WI38 (cell line): ENCODE results near the gene REPS2.
A peak's percentile ranks its signal among the peaks of the same experiment; 100 is the strongest.

ENCODE experiments used
- H3K4me3 ChIP-seq: 2 replicates; pipeline ENCODE4 v1.5.1; 2011; ENCODE audit warnings: low read depth, mild to moderate bottlenecking, control low read depth, low read length
- TF ChIP-seq, protein P1 (sequence below): IDR thresholded peaks from 2 replicates; pipeline ENCODE4 v1.5.1; 2012; ENCODE audit warnings: low read depth, mild to moderate bottlenecking, control low read depth, low read length

Gene REPS2

DNA sequence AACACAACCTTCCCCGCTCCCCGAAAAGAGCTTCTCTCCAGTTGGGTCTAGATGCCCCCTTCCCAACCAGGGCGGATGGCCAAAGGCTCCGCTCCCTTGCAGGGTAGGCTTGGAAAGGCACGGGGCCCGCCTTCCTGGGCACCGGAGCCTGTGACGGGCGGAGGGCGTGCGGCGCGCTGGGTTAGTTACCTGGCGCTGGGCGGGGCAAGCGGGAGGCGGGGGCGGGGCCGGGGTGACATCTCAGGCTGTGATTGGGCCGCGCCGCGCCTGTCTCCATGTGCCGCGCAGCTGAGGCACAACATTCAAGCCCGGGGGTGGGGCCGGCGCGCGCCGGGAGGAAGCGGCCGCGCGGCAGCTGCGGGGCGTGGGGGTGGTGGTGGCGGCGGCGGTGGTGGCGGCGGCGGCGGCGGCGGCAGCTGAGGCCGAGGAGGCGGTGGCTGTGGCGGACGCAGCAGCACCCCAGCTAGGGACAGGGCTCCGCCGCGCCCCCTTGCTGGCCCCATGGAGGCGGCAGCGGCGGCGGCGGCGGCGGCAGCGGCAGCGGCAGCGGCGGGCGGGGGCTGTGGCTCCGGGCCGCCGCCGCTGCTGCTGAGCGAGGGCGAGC is at the start of gene REPS2:
REPS2 (plus strand) TSS at position 298 of the 604 bp plus-strand sequence; CDS start at position 502, 204 bp downstream.
- H3K4me3 ChIP-seq: peak within 1 kb of the TSS; percentile 46

DNA sequence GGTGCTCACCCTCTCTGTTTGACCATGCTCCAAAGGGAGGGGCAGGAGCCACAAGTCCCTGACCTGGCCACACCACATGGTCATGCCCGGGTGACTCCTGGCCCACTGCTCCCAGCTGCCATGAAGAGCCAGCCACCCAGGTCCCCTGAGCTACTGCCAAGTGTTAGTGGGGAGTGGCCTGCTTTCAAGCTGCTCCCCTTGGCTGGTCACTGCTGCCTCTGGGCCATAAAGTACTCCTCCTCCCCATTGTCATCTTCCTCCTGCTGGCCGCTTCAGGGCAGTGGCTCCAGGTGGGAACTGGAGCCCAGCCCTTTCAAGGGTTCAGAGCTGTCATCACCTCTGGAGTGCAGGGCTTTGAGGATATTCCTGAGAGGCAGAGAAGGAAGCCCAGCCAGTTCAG is 49.0 kb upstream of the REPS2 start:
- no peak overlapping the region for H3K4me3 ChIP-seq
- TF ChIP-seq, protein P1, sequence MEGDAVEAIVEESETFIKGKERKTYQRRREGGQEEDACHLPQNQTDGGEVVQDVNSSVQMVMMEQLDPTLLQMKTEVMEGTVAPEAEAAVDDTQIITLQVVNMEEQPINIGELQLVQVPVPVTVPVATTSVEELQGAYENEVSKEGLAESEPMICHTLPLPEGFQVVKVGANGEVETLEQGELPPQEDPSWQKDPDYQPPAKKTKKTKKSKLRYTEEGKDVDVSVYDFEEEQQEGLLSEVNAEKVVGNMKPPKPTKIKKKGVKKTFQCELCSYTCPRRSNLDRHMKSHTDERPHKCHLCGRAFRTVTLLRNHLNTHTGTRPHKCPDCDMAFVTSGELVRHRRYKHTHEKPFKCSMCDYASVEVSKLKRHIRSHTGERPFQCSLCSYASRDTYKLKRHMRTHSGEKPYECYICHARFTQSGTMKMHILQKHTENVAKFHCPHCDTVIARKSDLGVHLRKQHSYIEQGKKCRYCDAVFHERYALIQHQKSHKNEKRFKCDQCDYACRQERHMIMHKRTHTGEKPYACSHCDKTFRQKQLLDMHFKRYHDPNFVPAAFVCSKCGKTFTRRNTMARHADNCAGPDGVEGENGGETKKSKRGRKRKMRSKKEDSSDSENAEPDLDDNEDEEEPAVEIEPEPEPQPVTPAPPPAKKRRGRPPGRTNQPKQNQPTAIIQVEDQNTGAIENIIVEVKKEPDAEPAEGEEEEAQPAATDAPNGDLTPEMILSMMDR: no peak

More for the DNA sequence above, at the start of gene REPS2:
- TF ChIP-seq, protein P1: no peak

DNA sequence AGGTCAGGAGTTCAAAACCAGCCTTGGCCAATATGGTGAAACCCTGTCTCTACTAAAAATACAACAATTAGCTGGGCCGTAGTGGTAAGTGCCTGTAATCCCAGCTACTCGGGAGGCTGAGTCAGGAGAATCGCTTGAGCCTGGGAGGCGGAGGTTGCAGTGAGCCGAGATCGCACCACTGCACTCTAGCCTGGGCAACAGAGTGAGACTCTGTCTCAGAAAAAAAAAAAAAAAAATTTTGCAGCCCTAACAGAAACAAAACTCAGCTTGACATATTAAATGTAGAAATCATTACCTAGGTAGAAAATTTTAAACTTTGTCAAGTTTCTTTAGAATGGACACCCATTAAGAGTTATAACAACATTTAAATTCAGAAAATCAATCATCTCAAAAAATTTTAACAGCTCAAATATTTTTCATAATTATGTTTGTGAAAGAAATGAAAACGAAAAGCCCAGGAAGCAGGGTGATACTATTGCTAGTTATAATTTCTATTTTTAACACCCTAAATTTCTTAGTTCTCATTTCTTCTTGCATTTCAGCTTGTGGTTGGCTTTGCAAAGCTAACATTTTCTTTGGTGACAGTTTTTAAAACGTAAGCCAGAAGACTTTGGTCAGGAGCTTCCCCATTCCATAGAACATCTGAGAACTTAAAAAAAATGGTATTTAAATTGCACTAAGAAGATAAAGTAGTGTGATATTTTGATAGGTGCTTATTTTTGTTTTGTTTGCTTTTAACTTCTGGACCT is 43.0 kb upstream of the REPS2 start:
- no peak overlapping the region for H3K4me3 ChIP-seq
- TF ChIP-seq, protein P1: no peak

DNA sequence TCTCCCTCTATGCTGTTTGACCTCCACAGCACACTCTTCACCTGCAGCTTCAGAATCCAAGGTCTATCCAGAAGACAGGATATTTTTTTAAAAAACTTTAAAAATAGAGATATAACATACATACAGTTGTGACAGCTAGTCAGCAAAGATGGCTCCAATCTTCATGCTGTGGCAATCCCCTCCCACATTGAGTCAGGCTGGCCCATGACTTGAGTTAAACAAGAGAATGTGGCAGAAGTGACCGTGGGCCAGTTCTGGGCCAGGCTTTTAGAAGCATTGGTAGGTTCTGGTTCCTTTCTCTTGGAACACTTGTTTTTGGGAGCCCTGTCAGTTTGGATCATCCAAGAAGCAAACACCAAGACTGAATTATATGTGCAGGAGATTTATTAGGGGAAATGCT is 36.1 kb upstream of the REPS2 start:
- no peak overlapping the region for H3K4me3 ChIP-seq
- TF ChIP-seq, protein P1: no peak

DNA sequence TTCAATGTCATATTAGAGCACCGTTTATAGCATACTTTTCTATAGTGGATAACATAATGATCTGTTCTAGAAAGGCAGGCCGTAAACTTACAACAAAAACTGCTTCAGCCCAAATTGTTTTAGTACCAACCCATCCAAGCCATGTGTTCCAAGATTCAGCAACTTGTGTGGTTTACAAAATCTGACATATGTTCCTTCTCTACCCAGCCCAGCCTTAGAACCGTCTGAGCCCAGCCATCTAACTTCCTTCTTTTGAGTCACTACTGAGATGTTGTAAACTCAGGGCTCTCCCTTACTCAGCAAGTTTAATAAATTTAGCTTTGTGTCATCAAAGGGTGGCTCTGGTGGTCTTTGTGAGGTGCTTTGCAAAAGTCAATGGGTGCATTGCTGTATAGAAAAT is 32.4 kb upstream of the REPS2 start:
- TF ChIP-seq, protein P1: no peak
- no peak overlapping the region for H3K4me3 ChIP-seq

DNA sequence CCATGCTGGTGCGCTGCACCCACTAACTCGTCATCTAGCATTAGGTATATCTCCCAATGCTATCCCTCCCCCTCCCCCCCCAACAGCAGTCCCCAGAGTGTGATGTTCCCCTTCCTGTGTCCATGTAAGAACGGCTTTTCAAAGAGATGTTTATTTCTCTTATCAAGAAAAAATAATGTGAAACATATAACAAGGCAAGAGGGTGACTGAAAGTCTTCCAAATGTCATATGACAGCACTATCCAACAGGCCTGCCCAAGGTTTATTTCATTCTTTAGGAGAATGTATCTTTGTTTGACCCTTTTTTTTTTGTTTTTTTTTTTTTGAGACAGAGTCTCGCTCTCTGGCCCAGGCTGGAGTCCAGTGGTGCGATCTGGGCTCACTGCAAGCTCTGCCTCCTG is 29.9 kb upstream of the REPS2 start:
- TF ChIP-seq, protein P1: no peak
- H3K4me3 ChIP-seq: no peak overlapping the region

DNA sequence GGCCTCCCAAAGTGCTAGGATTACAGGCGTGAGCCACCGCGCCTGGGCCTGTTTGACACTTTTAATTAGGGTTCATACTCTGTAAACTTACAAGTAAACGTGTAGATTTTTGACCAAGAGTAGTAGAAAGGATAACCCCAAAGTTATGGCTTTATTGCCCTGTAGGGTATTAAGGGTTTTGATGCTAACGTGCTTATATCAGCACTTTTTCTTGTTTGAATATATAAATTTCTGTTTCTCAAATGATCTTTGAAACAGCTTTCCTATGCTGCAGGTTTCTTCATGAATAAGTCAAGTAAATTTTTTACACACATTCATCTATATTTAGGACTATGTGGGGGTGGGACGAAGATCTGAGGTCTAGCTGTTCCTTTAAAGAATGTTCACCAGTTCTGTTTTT is 29.3 kb upstream of the REPS2 start:
- TF ChIP-seq, protein P1: no peak
- no peak overlapping the region for H3K4me3 ChIP-seq
